Endothelial cell of umbilical vein (primary cell): ENCODE measurements around the gene KCNH4.

Experiments used
- EZH2 ChIP-seq: IDR thresholded peaks from 2 replicates; pipeline ENCODE4 v1.6.1; 2012; ENCODE audit warnings: borderline replicate concordance, low read depth, mild to moderate bottlenecking, moderate library complexity, low read length, inconsistent platforms; ENCODE audit not compliant: severe bottlenecking
- FOS ChIP-seq: IDR thresholded peaks from 2 replicates; pipeline ENCODE4 v1.6.1; 2011; ENCODE audit warnings: mild to moderate bottlenecking, low read length, moderate library complexity, borderline replicate concordance; ENCODE audit not compliant: insufficient read depth
- JUN ChIP-seq: IDR thresholded peaks from 2 replicates; pipeline ENCODE4 v1.6.1; 2011; ENCODE audit warnings: borderline replicate concordance, low read depth; ENCODE audit not compliant: insufficient read length, insufficient read depth
- MYC ChIP-seq: IDR thresholded peaks from one replicate; pipeline ENCODE4 v1.6.1; 2011; ENCODE audit warnings: mild to moderate bottlenecking, low read depth, low read length
- POLR2A ChIP-seq: IDR thresholded peaks from 2 replicates; pipeline ENCODE4 v1.6.1; 2012; ENCODE audit warnings: low read depth, mild to moderate bottlenecking, control low read depth, low read length
- POLR2AphosphoS5 ChIP-seq: IDR thresholded peaks from 2 replicates; pipeline ENCODE4 v1.6.1; 2012; ENCODE audit warnings: low read depth, mild to moderate bottlenecking, control low read depth, low read length, moderate library complexity; ENCODE audit not compliant: insufficient read depth
- TF ChIP-seq, protein P1 (sequence below), 2 donors: IDR thresholded peaks; 1 replicate in 1 of 2; 2 replicates in 1 of 2; pipeline ENCODE4 v1.5.1; 2011; ENCODE audit warnings: low read length in 2 of 2, mild to moderate bottlenecking in 2 of 2, moderate library complexity in 2 of 2, control low read depth in 1 of 2, inconsistent platforms in 1 of 2, low read depth in 1 of 2; ENCODE audit not compliant: insufficient read depth in 1 of 2; ENCODE audit errors: extremely low read depth in 1 of 2

GRCh38 chr17:42200706-42201457 lies 19.9 kb upstream of the KCNH4 start:
- TF ChIP-seq, protein P1, sequence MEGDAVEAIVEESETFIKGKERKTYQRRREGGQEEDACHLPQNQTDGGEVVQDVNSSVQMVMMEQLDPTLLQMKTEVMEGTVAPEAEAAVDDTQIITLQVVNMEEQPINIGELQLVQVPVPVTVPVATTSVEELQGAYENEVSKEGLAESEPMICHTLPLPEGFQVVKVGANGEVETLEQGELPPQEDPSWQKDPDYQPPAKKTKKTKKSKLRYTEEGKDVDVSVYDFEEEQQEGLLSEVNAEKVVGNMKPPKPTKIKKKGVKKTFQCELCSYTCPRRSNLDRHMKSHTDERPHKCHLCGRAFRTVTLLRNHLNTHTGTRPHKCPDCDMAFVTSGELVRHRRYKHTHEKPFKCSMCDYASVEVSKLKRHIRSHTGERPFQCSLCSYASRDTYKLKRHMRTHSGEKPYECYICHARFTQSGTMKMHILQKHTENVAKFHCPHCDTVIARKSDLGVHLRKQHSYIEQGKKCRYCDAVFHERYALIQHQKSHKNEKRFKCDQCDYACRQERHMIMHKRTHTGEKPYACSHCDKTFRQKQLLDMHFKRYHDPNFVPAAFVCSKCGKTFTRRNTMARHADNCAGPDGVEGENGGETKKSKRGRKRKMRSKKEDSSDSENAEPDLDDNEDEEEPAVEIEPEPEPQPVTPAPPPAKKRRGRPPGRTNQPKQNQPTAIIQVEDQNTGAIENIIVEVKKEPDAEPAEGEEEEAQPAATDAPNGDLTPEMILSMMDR (IDR thresholded peaks at IDR 0.05; ENCODE audit: extremely low read depth in 1 of 2, insufficient read depth in 1 of 2, low read depth in 1 of 2, low read length in 2 of 2), result no peak
- no peak for TF ChIP-seq POLR2A
- TF ChIP-seq JUN, result no peak
- no peak for TF ChIP-seq MYC
- no peak for TF ChIP-seq POLR2AphosphoS5
- TF ChIP-seq EZH2, result no peak
- TF ChIP-seq FOS, result no peak
